Activated CD8-positive, alpha-beta memory T cell treated with anti-CD3 and anti-CD28 coated beads, Interleukin-2, amount 10 ng/mL, durations not matched to agents 7 days and 5 days (primary cell): ENCODE results near the gene SMPD1. TPM values are rescaled to one million over a fixed set of nuclear protein-coding genes. Genes with fewer than 3 reads are reported as not detected.
"Not testable (repeated sequence)": the region's sequence is repeated elsewhere in the genome, so short reads cannot be mapped to it uniquely, and the experiment has no call there.

Experiments
- ATAC-seq: fragments of 150-1000 bp; cut with Tn5 transposase; one replicate; pipeline ENCODE4 v1.10.0; 2021; ENCODE audit warnings: moderate library complexity
- CTCF ChIA-PET: fragments of 350-600 bp; sonication (Branson Sonifier 250); formaldehyde crosslinking; loops from one replicate; lab custom pipeline; 2021; ENCODE audit warnings: antibody characterized with exemption; lab: Charles Lee
- DNase-seq: peaks from one replicate; pipeline ENCODE4 v3.0.0-alpha.2; 2020
- H3K27ac Mint-ChIP-seq: one replicate; pipeline ENCODE4 v1.8.0; 2021; ENCODE audit warnings: mild to moderate bottlenecking, mixed read lengths
- H3K27me3 Mint-ChIP-seq: one replicate; pipeline ENCODE4 v1.8.0; 2021; ENCODE audit warnings: mixed read lengths
- H3K36me3 Mint-ChIP-seq: one replicate; pipeline ENCODE4 v1.8.0; 2021; ENCODE audit warnings: mild to moderate bottlenecking, mixed read lengths
- H3K4me1 Mint-ChIP-seq: one replicate; pipeline ENCODE4 v1.8.0; 2021; ENCODE audit warnings: mixed read lengths
- H3K4me3 Mint-ChIP-seq: one replicate; pipeline ENCODE4 v1.8.0; 2021; ENCODE audit warnings: mild to moderate bottlenecking, moderate library complexity, mixed read lengths
- H3K9me3 Mint-ChIP-seq: one replicate; pipeline ENCODE4 v1.8.0; 2022; ENCODE audit warnings: low read depth, mixed read lengths
- total RNA-seq, 2 experiments: library from RNA; stranded (reverse); gene quantifications; one replicate each; pipeline ENCODE4 v1.2.3, GENCODE V29; 2021

Gene SMPD1
- total RNA-seq, 2 experiments from 2014 or later = 38.9 to 41.9 TPM

- CTCF ChIA-PET = interaction anchor here (0.5 to 8.7 kb wide), 52 partner anchors 11 to 738 kb away, joined by 3 to 95 read pairs (median 4); partner anchors contain the start of genes ARFIP2, CAVIN3, FHIP1B and SMPD1
- Mint-ChIP-seq H3K27me3 (no peaks in the 10 kb centered on the region), H3K36me3 (no peaks in the 10 kb centered on the region), H3K4me3 (no peak overlapping the region), H3K4me1 (no peaks in the 10 kb centered on the region), H3K9me3 (no peaks in the 10 kb centered on the region), H3K27ac (no peak overlapping the region)
- ATAC-seq (peak; percentile 91), DNase-seq (peak; percentile 83)
These were observed 27.2 kb upstream of the SMPD1 start for GRCh38 chr11:6362873-6363678.

GRCh38 chr11:6365659-6366058 lies 24.6 kb upstream of the SMPD1 start:
- Mint-ChIP-seq H3K36me3 (no peaks in the 10 kb centered on the region), H3K27ac (no peak overlapping the region), H3K4me3 (no peak overlapping the region), H3K27me3 (no peaks in the 10 kb centered on the region), H3K9me3 (no peaks in the 10 kb centered on the region), H3K4me1 (no peaks in the 10 kb centered on the region)
- no peak for ATAC-seq
- CTCF ChIA-PET = no interaction called here
- no peak for DNase-seq

GRCh38 chr11:6371825-6372224 lies 18.4 kb upstream of the SMPD1 start:
- H3K4me3 Mint-ChIP-seq = no peak overlapping the region
- H3K27ac Mint-ChIP-seq = no peak overlapping the region
- CTCF ChIA-PET = interaction anchor here (1.1 to 21.6 kb wide), 3 partner anchors 11 to 71 kb away, joined by 3 to 571 read pairs (median 95); partner anchors contain the start of gene HPX
- ATAC-seq = no peak
- peaks cover 10% of the 10 kb centered on the region for H3K4me1 Mint-ChIP-seq
- no peaks in the 10 kb centered on the region for H3K9me3 Mint-ChIP-seq
- DNase-seq = no peak
- H3K36me3 Mint-ChIP-seq = no peaks in the 10 kb centered on the region
- H3K27me3 Mint-ChIP-seq = no peaks in the 10 kb centered on the region

- DNase-seq = no peak
- H3K4me3 Mint-ChIP-seq = peak overlapping the region; percentile 38
- H3K4me1 Mint-ChIP-seq = peaks cover 31% of the 10 kb centered on the region
- H3K9me3 Mint-ChIP-seq = no peaks in the 10 kb centered on the region
- CTCF ChIA-PET = interaction anchor here (0.8 to 21.6 kb wide), 35 partner anchors 10 to 328 kb away, joined by 3 to 571 read pairs (median 9); partner anchors contain the start of genes APBB1, ARFIP2, CAVIN3 and HPX
- H3K27me3 Mint-ChIP-seq = no peaks in the 10 kb centered on the region
- H3K27ac Mint-ChIP-seq = peak overlapping the region; percentile 86
- ATAC-seq = peak; percentile 79
- H3K36me3 Mint-ChIP-seq = no peaks in the 10 kb centered on the region
These were observed 12.2 kb upstream of the SMPD1 start for GRCh38 chr11:6377902-6378639.

- CTCF ChIA-PET = interaction anchor here (0.6 to 21.6 kb wide), 68 partner anchors 9 to 379 kb away, joined by 3 to 571 read pairs (median 6); partner anchors contain the start of genes APBB1, ARFIP2, CAVIN3 and HPX
- H3K4me3 Mint-ChIP-seq = peak overlapping the region; percentile 38
- H3K36me3 Mint-ChIP-seq = no peaks in the 10 kb centered on the region
These were observed 11.7 kb upstream of the SMPD1 start for GRCh38 chr11:6378640-6378989.

GRCh38 chr11:6385046-6385777 lies 5.1 kb upstream of the SMPD1 start:
- DNase-seq (no peak), ATAC-seq (no peak)
- Mint-ChIP-seq H3K36me3 (no peaks in the 10 kb centered on the region), H3K4me3 (no peak overlapping the region), H3K27me3 (no peaks in the 10 kb centered on the region), H3K27ac (no peak overlapping the region), H3K9me3 (no peaks in the 10 kb centered on the region), H3K4me1 (peaks cover 21% of the 10 kb centered on the region)
- CTCF ChIA-PET = interaction anchor here (1.4 to 21.6 kb wide), 2 partner anchors 11 to 57 kb away, joined by 4 to 571 read pairs; partner anchors contain the start of gene HPX

More at GRCh38 chr11:6378640-6378989, 11.7 kb upstream of the SMPD1 start:
- no peak for DNase-seq
- Mint-ChIP-seq H3K4me1 (peaks cover 31% of the 10 kb centered on the region), H3K9me3 (no peaks in the 10 kb centered on the region), H3K27me3 (no peaks in the 10 kb centered on the region), H3K27ac (peak overlapping the region; percentile 86)
- no peak for ATAC-seq

- DNase-seq (no peak), ATAC-seq (no peak)
- Mint-ChIP-seq H3K9me3 (no peaks in the 10 kb centered on the region), H3K4me3 (no peak overlapping the region), H3K27ac (no peak overlapping the region), H3K27me3 (no peaks in the 10 kb centered on the region), H3K4me1 (peaks cover 39% of the 10 kb centered on the region), H3K36me3 (peaks cover 7% of the 10 kb centered on the region)
- CTCF ChIA-PET = interaction anchor here (1.0 to 21.6 kb wide), 9 partner anchors 9 to 295 kb away, joined by 3 to 571 read pairs (median 4); partner anchors contain the start of genes APBB1, HPX and MRPL17
These were observed 2.3 kb upstream of the SMPD1 start for GRCh38 chr11:6387811-6388599.

GRCh38 chr11:6388748-6389147 lies 1.5 kb upstream of the SMPD1 start:
- Mint-ChIP-seq H3K27ac (no peak overlapping the region), H3K27me3 (no peaks in the 10 kb centered on the region), H3K36me3 (peaks cover 9% of the 10 kb centered on the region), H3K4me1 (peaks cover 41% of the 10 kb centered on the region), H3K4me3 (no peak overlapping the region), H3K9me3 (no peaks in the 10 kb centered on the region)
- no peak for DNase-seq
- CTCF ChIA-PET = interaction anchor here (1.0 to 21.6 kb wide), 7 partner anchors 10 to 117 kb away, joined by 3 to 571 read pairs (median 3); partner anchors contain the start of genes APBB1 and HPX
- ATAC-seq = no peak

- Mint-ChIP-seq H3K27ac (peak overlapping the region; percentile 94), H3K27me3 (no peaks in the 10 kb centered on the region), H3K9me3 (no peaks in the 10 kb centered on the region), H3K4me1 (peaks cover 31% of the 10 kb centered on the region), H3K4me3 (peak overlapping the region; percentile 91), H3K36me3 (peaks cover 9% of the 10 kb centered on the region)
- ATAC-seq (no peak), DNase-seq (no peak)
- CTCF ChIA-PET = interaction anchor here (0.6 to 21.6 kb wide), 7 partner anchors 10 to 115 kb away, joined by 3 to 571 read pairs (median 11); partner anchors contain the start of genes ARFIP2, HPX and TIMM10B
These were observed 620 bp downstream of the SMPD1 start for GRCh38 chr11:6390718-6391469.

- H3K27ac Mint-ChIP-seq = peak overlapping the region; percentile 94
- peaks cover 9% of the 10 kb centered on the region for H3K36me3 Mint-ChIP-seq
- H3K9me3 Mint-ChIP-seq = no peaks in the 10 kb centered on the region
- peak overlapping the region; percentile 91 for H3K4me3 Mint-ChIP-seq
- H3K27me3 Mint-ChIP-seq = no peaks in the 10 kb centered on the region
- no peak for ATAC-seq
- DNase-seq = no peak
- CTCF ChIA-PET = interaction anchor here (3.7 to 21.6 kb wide), 4 partner anchors 11 to 115 kb away, joined by 11 to 571 read pairs (median 28); partner anchors contain the start of gene HPX
- peaks cover 31% of the 10 kb centered on the region for H3K4me1 Mint-ChIP-seq
These were observed 1.4 kb downstream of the SMPD1 start for GRCh38 chr11:6391537-6392134.

- not testable (repeated sequence) for H3K36me3 Mint-ChIP-seq, H3K27ac Mint-ChIP-seq, DNase-seq, H3K9me3 Mint-ChIP-seq, H3K27me3 Mint-ChIP-seq, H3K4me3 Mint-ChIP-seq, ATAC-seq
- CTCF ChIA-PET = interaction anchor here (0.7 to 21.6 kb wide), 6 partner anchors 11 to 114 kb away, joined by 3 to 571 read pairs (median 15); partner anchors contain the start of genes ARFIP2, HPX and TIMM10B
- peaks cover 31% of the 10 kb centered on the region for H3K4me1 Mint-ChIP-seq
These were observed 2.0 kb downstream of the SMPD1 start for GRCh38 chr11:6392251-6392650.
